GM18909 (cell line): Measurements from ENCODE around the gene SMIM32.

Experiments
- ATAC-seq: cut with Tn5 transposase; IDR thresholded peaks from one replicate; pipeline ENCODE4 v1.9.1; 2021; ENCODE audit warnings: mild to moderate bottlenecking; ENCODE audit not compliant: unreplicated experiment, poor library complexity

Gene SMIM32

DNA sequence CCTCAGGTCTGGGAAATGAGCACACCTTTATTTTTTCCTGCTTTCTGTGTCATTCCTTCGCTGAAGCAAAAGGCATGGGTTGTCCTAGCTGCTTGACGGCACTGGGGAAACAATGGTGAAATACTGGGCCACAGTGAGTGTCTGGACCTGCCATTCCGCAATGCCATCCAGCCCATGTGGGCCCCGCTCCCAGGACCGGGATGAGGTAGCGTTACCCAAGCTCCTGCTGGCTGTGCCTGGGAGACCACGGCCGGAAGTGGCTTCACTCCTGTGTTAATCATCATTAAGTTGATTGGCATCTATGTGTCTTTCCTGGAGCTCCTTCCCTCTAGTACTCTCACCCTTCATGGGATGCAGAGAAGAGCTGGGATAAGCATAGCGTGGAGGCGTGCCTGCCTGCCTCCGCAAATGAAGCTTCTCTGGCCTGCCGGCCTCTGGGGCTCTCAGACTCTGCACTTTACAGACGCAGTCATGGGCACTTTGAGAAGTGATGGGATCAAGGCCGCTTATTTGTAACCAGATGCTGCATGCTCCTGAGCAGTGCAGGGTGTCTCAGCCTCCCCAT, 16.5 kb upstream of the SMIM32 start:
- no peak for ATAC-seq

DNA sequence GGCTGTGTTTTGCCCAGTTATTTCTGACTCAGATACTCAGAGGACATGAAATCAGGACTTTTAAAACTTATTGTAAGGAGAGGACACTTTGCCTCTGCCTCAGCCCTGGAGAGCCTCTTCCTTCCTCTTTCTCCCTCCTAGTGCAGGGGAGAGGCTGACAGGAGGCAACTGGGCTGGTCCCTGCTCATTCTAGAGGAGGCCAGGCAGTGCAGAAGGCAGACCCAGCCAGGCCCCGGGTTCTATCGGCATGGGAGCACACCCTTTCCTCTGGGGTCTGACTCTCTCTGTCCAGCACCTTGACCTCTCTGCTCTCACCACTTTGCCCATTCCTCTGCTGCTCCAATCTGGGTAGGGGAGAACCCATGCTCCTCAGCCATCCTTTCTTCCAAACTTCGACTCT, 16.0 kb upstream of the SMIM32 start:
- no peak for ATAC-seq

DNA sequence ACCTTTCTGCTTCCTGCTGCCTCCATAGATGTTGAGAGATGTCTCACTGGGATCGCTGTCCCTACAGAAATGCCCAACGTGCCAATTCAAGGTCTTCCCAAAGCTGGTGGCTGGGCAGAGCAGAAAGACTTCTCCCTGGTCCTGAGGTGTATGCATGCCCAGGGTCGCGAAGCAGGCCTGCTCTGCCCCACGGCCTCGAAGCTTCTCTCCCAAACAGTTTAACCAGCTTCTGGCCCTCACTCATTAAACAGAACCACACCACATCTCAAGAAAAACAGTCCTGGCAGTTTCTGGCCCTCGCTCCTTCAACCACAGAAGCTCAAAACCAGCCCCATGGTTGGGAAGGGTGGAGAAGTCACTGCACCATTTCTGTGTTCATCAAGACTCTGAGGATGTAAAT, 14.7 kb upstream of the SMIM32 start:
- no peak for ATAC-seq

- ATAC-seq: no peak
These were observed 13.4 kb upstream of the SMIM32 start for GRCh38 chr5:136206361-136206760.

DNA sequence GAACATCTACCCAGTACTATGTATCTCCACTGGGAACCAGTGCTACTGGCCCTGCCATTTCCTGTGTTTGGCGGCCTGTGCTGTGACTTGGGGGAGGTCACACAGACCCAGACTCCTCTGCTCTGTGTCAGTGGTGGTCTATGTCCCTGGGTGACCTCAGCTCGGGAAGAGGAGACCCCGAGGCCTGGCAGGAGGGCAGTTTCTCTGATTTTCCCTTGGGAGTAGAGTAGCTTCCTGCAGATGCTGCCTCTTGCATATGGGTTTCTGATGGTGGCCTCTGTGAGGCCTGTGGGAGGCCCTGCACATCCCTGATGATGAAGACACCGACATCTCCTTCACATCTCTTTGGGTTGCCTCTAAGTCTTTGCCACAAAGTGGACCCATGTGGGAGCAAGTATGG, 13.0 kb upstream of the SMIM32 start:
- ATAC-seq: no peak

DNA sequence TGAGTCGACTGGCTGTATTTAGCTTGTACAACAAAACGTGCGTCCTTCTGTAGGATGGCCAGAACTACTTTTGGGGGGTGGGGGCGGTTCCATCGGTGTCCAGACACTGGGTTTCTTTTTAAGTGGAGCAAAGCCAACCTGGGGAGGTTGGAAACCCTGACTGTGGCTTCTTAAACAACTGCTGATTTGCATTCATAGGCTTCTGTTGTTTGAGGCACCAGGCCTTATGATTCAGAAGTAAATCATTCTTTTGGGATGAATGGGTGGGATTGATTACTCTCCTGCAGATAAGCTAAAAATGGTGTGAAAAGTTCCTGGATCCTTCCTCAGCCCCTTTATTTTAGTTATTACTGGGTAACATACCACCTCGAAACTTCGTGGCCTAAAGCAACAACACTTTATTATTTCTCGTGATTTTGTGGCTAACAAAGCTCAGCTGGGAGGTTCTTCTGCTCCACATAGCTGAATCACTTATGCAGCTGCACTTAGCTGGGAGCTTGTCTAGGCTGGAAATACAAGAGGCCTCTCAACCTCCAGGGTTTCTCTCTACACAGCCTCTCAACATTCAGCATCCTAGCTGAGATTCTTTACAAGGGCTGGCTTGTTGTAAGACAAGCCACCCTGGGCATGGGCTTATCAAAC, 12.2 kb upstream of the SMIM32 start:
- no peak for ATAC-seq

DNA sequence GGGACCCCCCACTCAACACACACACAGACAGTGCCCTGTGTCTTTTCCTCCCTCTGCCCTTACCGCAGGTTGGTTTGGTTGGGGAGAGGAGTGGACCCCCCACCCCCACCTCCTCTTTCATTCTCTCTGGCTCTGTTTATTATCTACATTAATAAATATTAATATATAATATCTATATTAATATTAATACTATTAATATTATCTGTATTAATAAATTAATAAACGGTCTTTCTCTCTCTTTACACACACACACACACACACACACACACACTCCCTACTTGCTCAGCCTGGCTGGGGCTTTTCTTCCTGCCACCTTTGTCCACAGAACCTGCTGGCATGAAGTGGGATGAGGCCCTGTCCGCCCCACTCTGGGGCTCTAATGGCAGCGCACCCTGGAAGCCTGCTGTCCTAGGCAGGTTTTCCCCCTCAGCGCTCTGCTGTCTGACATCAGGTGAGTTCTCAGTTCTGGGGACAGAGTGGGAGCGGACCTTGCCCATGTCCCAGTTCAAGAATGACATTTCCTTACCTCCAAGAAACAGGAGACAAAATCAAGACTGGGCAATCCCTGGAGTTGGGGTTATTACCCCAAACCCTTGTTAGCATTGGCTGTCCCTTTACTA, 10.5 kb upstream of the SMIM32 start:
- no peak for ATAC-seq

DNA sequence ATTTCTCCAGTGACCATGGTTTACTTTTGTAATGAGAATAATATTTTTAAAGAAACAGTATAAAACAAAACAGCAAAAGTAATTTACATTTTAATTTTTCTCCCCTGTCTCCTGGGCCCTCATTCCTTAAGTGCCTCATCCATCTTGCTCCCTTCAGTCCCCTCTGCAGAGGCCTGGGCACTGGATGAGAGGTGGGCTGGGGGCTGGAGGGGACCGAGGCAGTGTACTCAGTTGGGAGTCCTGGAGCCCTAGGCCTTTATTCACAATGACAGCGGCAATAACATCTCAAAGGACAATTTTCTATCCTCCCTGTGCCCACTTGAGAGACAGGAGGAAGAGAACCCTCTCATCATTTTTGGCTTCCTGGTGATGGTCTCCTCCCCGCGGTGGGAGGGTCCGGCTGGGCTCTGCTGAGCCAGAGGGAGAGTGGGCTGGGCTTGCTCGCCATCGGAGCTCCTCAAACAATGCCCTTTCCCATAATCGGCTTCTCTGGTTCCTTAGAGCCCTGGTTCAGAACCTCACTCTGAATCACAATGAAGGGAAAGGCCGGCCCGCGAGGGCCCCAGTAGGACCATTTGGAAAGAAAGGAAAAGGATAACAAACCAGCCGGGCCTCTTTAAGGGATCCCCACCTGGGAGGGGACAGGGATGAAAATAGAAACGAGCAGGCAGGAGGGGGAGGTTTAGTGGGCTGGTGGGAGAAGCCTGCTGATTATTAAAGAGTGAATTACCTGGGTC, 9.7 kb upstream of the SMIM32 start:
- no peak for ATAC-seq

DNA sequence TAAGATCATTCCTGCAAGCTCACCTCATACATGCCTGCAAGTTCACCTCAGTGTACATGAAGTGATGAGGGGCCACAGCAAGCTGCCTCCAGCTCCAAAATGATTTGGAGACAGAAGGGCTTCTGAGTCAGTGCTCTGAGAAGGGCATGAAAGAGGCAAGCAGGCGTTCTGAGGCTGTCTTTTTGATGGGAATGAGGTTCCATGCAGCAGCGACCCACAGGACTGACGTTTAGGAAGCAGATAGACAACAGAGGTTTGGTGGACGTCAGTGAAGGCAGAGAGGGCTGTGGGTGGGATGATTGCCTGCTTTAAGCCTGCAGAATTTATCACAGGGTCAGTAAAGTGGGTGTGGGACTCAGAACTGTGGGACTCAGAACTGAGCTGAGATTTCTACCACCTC, 8.9 kb upstream of the SMIM32 start:
- ATAC-seq: no peak

DNA sequence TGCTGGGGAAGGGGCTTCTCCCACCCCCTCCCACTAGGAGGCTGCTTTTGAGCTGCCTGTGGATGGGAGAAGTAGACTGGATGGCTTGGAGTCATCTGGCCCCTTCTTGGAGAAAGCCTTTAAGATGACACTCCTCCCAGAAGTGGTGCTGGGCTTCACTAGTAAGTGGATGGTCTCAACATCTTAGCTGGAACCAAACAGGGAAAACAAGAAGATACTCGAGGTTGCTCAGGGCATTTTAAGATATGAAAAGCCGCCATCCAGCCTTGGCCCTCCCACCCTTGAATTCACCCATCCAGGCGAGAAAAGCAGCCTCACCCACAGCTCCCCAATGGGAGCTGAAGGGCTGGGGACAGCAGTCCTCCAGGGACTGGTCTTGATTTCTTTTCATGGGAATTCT, 7.8 kb upstream of the SMIM32 start:
- ATAC-seq: no peak

GRCh38 chr5:136200130-136200529, 7.2 kb upstream of the SMIM32 start:
- no peak for ATAC-seq

DNA sequence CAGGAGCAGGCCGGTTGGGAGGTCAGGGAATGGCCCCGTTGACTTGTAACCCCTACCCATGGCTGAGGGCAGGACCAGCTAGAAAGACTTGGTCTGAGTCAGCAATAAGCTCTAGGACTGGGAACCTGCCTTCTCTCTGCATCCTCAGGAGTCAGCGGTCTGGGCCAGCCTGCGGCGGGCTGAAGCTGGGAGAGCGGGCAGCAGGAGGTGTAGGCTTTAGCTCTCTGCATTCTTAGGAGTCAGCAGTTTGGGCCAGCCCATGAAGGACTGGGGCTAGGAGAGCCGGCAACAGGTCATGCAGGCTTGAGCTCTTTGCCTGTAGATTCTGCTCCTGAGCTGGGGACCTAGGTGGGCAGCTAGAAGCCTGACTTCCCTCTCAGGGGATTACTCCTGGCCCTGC, 6.4 kb upstream of the SMIM32 start:
- ATAC-seq: no peak

DNA sequence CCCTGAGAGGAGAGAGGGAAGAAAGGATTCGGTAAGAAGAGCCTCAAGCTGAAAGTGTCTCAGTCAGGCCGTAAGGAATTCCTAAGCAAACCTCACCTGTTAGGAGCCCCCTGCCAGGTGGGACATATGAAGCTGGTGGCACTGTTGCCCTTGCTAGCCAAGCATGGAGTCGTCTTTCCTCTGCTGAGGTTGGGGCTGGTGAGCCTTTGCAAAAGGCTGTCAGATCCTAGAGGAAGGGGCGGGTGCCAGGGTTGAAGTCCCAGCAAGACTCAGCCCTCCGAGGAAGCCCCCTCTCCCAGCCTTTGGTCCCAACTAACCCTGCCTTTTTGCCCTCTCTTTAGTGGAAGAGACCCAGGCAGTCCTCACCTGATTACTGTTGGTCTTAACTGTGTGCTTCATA, 5.5 kb upstream of the SMIM32 start:
- no peak for ATAC-seq

DNA sequence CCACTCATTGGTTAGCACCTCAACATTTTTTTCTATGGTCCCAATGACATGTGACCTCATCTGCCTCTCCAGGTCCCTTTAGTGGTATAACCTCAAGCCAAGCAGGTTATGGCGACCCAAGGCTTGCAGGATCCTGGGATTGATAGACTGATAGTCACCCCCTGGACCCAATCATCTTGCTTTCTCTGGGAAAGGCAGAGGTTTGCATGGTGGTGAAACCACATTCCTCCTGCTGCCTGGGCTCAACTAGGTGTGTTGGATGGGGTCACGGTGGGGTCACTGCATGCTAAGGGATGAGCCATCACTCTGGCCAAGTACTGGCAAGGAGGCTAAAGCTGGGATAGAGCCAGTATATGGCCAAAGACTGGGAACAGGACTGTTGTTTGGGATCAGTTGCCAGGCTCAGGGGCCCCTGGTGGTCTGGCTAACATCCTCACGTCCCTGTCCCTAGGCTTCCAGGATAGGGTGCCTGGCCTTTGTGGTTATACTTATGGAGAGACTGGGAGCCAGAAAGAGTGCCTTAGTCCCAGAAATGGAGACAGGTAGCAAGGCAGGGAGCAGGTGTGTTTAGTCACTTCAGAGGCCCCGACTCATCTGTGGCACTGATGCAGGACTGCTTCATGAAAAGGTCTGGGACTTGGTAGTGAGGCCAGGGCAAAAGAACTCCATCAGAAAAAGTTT, 4.6 kb upstream of the SMIM32 start:
- no peak for ATAC-seq

GRCh38 chr5:136195971-136196820, 3.2 kb upstream of the SMIM32 start:
- no peak for ATAC-seq

GRCh38 chr5:136194576-136194975, 1.6 kb upstream of the SMIM32 start:
- ATAC-seq: no peak

- ATAC-seq: no peak
These were observed 467 bp upstream of the SMIM32 start for GRCh38 chr5:136193322-136193935.

DNA sequence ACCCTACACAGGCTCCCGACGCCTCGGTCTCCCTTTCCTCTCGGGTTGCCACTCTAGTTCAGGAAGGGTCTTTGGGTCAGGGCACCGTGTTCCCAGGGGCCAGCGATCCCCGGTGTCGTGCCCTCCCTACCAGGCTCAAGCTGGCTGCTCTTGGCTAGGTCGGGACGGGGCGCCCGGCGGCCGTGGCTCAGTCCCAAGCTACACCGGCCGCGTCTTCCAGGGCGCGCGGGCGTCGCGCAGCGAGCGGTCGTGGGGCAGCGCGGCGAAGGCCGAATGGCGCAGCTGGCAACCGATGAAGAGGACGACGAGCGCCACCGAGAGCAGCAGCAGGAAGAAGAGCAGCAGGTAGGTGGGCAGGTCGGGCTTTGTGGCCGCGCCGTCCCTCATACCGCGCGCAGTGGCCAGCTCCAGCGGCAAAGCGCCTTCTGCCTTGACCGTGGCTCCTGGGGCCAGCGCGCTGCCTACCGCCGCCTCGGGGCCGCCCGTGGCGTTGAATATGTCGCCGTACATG, 892 bp downstream of the SMIM32 start:
- no peak for ATAC-seq

GRCh38 chr5:136191304-136192014, 1.5 kb downstream of the SMIM32 start:
- ATAC-seq: no peak
